GM19328 (cell line): ENCODE data around the gene ZFAND2A.
"Not testable (repeated sequence)": the region's sequence is repeated elsewhere in the genome, so short reads cannot be mapped to it uniquely, and the experiment has no call there.

ENCODE experiments used
- ATAC-seq: cut with Tn5 transposase; IDR thresholded peaks from one replicate; pipeline ENCODE4 v1.9.1; 2021; ENCODE audit warnings: mild to moderate bottlenecking, moderate library complexity; ENCODE audit not compliant: unreplicated experiment

Gene ZFAND2A

GRCh38 chr7:1154172-1154739 lies 5.7 kb downstream of the ZFAND2A start:
- no peak for ATAC-seq

GRCh38 chr7:1152492-1152891 lies 7.5 kb downstream of the ZFAND2A start:
- no peak for ATAC-seq

- ATAC-seq = no peak
These were observed 8.2 kb downstream of the ZFAND2A start for GRCh38 chr7:1151653-1152425.

- ATAC-seq = no peak
These were observed 8.8 kb downstream of the ZFAND2A start for GRCh38 chr7:1151156-1151555.

GRCh38 chr7:1150400-1151002 lies 9.5 kb downstream of the ZFAND2A start:
- ATAC-seq = no peak

- no peak for ATAC-seq
These were observed 10.6 kb downstream of the ZFAND2A start for GRCh38 chr7:1149351-1149794.

GRCh38 chr7:1147873-1148272 lies 12.1 kb downstream of the ZFAND2A start:
- ATAC-seq = not testable (repeated sequence)

- ATAC-seq = no peak
These were observed 15.7 kb downstream of the ZFAND2A start for GRCh38 chr7:1144269-1144771.

GRCh38 chr7:1143031-1143430 lies 17.0 kb downstream of the ZFAND2A start:
- not testable (repeated sequence) for ATAC-seq

- no peak for ATAC-seq
These were observed 17.9 kb downstream of the ZFAND2A start for GRCh38 chr7:1142051-1142635.

- ATAC-seq = no peak
These were observed 18.3 kb downstream of the ZFAND2A start for GRCh38 chr7:1141651-1142050.

GRCh38 chr7:1140476-1141104 lies 19.4 kb downstream of the ZFAND2A start:
- no peak for ATAC-seq

GRCh38 chr7:1137517-1138167 lies 22.4 kb downstream of the ZFAND2A start:
- ATAC-seq = peak; percentile 62

GRCh38 chr7:1136841-1137516 lies 23.0 kb downstream of the ZFAND2A start:
- no peak for ATAC-seq

GRCh38 chr7:1134951-1135350 lies 25.0 kb downstream of the ZFAND2A start:
- no peak for ATAC-seq

GRCh38 chr7:1131471-1132265 lies 28.3 kb downstream of the ZFAND2A start:
- ATAC-seq = no peak

- ATAC-seq = no peak
These were observed 29.7 kb downstream of the ZFAND2A start for GRCh38 chr7:1130021-1130990.

- ATAC-seq = no peak
These were observed 30.6 kb downstream of the ZFAND2A start for GRCh38 chr7:1129431-1129830.
